ENCODE results near the gene SDCBP2. TPM values are rescaled to one million over a fixed set of nuclear protein-coding genes. Genes with fewer than 3 reads are reported as not detected.

The SDCBP2 gene
- total RNA-seq, 2 experiments from 2014 or later = 1.2 to 1.3 TPM

DNA sequence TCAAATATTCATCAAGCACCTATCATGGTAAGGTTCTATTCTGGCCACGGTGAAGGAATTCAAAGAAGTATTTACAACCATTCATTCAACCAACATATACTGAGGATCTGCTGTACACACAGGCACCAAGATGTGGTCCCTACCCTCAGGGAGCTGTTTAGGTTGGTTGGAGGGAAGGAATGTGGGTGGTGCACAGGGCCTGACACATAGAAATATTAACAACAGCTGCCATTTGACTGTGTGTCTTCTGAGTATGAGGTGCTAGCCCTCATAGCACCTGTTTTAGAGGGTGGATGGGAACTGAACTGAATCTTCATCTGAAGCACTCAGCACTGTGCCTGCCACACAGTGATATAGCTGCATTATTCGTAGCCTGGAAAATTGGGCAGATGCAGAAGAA is 55.6 kb downstream of the SDCBP2 start:
- POLR2A ChIA-PET = no interaction called here
- no peaks in the 10 kb centered on the region for H3K27me3 Mint-ChIP-seq
- peaks cover 13% of the 10 kb centered on the region for H3K36me3 Mint-ChIP-seq (ENCODE audit: low read depth)
- no peak overlapping the region for H3K4me3 ChIP-seq (ENCODE audit: low read length)
- H3K9me3 Mint-ChIP-seq = no peaks in the 10 kb centered on the region
- ATAC-seq (ENCODE audit: poor library complexity) = no peak
- H3K4me1 ChIP-seq (ENCODE audit: insufficient read depth, low read length) = peaks cover 14% of the 10 kb centered on the region
- no peak overlapping the region for H3K27ac ChIP-seq (ENCODE audit: low read depth in 1 of 2, low read length in 2 of 2)
- H3K4me3 Mint-ChIP-seq = no peak overlapping the region
- peaks cover 2% of the 10 kb centered on the region for H3K36me3 ChIP-seq (ENCODE audit: insufficient read depth, low read length)
- TF ChIP-seq, protein P1, sequence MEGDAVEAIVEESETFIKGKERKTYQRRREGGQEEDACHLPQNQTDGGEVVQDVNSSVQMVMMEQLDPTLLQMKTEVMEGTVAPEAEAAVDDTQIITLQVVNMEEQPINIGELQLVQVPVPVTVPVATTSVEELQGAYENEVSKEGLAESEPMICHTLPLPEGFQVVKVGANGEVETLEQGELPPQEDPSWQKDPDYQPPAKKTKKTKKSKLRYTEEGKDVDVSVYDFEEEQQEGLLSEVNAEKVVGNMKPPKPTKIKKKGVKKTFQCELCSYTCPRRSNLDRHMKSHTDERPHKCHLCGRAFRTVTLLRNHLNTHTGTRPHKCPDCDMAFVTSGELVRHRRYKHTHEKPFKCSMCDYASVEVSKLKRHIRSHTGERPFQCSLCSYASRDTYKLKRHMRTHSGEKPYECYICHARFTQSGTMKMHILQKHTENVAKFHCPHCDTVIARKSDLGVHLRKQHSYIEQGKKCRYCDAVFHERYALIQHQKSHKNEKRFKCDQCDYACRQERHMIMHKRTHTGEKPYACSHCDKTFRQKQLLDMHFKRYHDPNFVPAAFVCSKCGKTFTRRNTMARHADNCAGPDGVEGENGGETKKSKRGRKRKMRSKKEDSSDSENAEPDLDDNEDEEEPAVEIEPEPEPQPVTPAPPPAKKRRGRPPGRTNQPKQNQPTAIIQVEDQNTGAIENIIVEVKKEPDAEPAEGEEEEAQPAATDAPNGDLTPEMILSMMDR (IDR thresholded peaks at IDR 0.05) = no peak
- H3K9me3 ChIP-seq (ENCODE audit: control insufficient read depth in 1 of 2, insufficient read depth in 1 of 2, low read length in 2 of 2) = no peaks in the 10 kb centered on the region
- H3K27ac Mint-ChIP-seq = no peak overlapping the region
- no peaks in the 10 kb centered on the region for H3K27me3 ChIP-seq (ENCODE audit: control insufficient read depth in 1 of 2, insufficient read depth in 2 of 2, low read length in 2 of 2)
- intact Hi-C loops (cut with DNase I, micrococcal nuclease) = no loop called here
- CTCF ChIA-PET = no interaction called here
- H3K4me1 Mint-ChIP-seq (ENCODE audit: low read depth) = peaks cover 56% of the 10 kb centered on the region
- no peak for DNase-seq

DNA sequence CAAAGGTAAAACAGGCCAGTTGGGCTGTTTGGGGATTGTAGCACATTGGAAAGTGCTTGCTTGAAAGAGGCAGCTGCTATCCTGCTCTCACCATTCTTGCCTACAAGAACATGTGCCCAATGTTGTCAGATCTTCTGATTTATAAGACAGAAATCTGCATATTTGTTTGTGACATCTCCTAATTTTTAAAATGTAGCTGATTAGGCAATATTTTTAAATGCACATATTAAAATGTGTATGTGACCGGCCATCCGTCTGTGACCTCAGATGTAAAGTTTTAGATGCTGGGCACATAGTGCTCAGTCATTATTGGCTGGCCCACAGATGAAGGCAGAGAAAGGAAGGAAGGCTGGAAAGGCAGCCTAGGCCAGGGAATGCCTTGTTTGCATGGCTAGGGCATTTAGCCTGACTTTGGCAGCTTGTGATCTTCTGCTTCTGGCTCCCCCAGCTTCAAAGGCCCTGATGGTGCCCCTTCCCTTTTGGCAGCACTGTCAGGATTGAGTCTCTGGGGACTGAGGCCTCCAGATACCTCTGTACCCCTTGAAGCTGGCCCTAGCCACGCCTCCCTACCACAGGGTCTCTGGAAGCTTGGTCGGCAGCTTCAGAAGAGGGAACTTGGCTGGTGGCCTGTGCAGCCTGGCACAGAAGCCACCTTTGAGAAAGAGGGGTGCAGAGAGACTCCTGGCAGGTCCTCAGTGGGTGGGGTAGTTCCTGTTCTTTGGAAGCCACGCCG is 56.4 kb downstream of the SDCBP2 start:
- Histone ChIP-seq H3K4me1 (ENCODE audit: insufficient read depth, low read length) (peaks cover 19% of the 10 kb centered on the region), H3K4me3 (ENCODE audit: low read length) (no peak overlapping the region), H3K27ac (ENCODE audit: low read depth in 1 of 2, low read length in 2 of 2) (no peak overlapping the region), H3K9me3 (ENCODE audit: control insufficient read depth in 1 of 2, insufficient read depth in 1 of 2, low read length in 2 of 2) (no peaks in the 10 kb centered on the region), H3K36me3 (ENCODE audit: insufficient read depth, low read length) (peaks cover 2% of the 10 kb centered on the region), H3K27me3 (ENCODE audit: control insufficient read depth in 1 of 2, insufficient read depth in 2 of 2, low read length in 2 of 2) (no peaks in the 10 kb centered on the region)
- Mint-ChIP-seq H3K4me1 (ENCODE audit: low read depth) (peaks cover 65% of the 10 kb centered on the region), H3K9me3 (no peaks in the 10 kb centered on the region), H3K27ac (no peak overlapping the region), H3K36me3 (ENCODE audit: low read depth) (peaks cover 16% of the 10 kb centered on the region), H3K4me3 (no peak overlapping the region), H3K27me3 (no peaks in the 10 kb centered on the region)
- intact Hi-C loops (cut with DNase I, micrococcal nuclease) = no loop called here
- TF ChIP-seq, protein P1 (IDR thresholded peaks at IDR 0.05) = no peak
- ChIA-PET POLR2A (interaction anchor here (1.0 to 1.6 kb wide), 2 partner anchors 9 to 10 kb away, joined by 3 to 4 read pairs; no protein-coding TSS in a partner anchor), CTCF (interaction anchor here (1.3 kb wide), 1 partner anchor 10 kb away, joined by 3 read pairs; no protein-coding TSS in a partner anchor)
- ATAC-seq (ENCODE audit: poor library complexity) (no peak), DNase-seq (no peak)

DNA sequence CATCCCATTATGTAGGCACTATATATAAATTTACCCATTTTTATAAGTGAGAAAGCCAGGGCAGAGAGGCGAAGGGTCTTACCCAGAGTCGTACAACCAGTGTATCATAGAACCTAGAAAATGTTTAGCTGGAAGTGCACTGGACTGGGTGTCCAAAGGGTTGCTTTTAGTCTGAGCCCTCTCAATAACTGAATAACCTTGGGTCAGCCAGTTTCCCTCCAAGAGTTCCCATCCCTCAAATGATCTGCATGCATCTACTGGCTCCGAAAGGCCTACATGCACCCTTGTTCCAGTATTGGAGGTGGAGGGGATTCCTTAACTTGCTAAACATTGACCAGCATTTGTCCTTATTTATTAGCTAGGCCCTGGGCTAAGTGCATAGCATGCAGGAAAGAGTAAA is 59.1 kb downstream of the SDCBP2 start:
- H3K36me3 Mint-ChIP-seq (ENCODE audit: low read depth) = peaks cover 13% of the 10 kb centered on the region
- Histone ChIP-seq H3K36me3 (ENCODE audit: insufficient read depth, low read length) (peaks cover 2% of the 10 kb centered on the region), H3K4me1 (ENCODE audit: insufficient read depth, low read length) (peaks cover 34% of the 10 kb centered on the region), H3K27me3 (ENCODE audit: control insufficient read depth in 1 of 2, insufficient read depth in 2 of 2, low read length in 2 of 2) (no peaks in the 10 kb centered on the region), H3K4me3 (ENCODE audit: low read length) (no peak overlapping the region), H3K27ac (ENCODE audit: low read depth in 1 of 2, low read length in 2 of 2) (no peak overlapping the region), H3K9me3 (ENCODE audit: control insufficient read depth in 1 of 2, insufficient read depth in 1 of 2, low read length in 2 of 2) (no peaks in the 10 kb centered on the region)
- ATAC-seq (ENCODE audit: poor library complexity) (no peak), DNase-seq (no peak)
- TF ChIP-seq, protein P1 (IDR thresholded peaks at IDR 0.05) = no peak
- CTCF ChIA-PET = interaction anchor here (1.2 to 1.6 kb wide), 2 partner anchors 12 to 21 kb away, joined by 3 to 4 read pairs; no protein-coding TSS in a partner anchor
- no peak overlapping the region for H3K4me3 Mint-ChIP-seq
- peaks cover 88% of the 10 kb centered on the region for H3K4me1 Mint-ChIP-seq (ENCODE audit: low read depth)
- H3K9me3 Mint-ChIP-seq = no peaks in the 10 kb centered on the region
- H3K27me3 Mint-ChIP-seq = no peaks in the 10 kb centered on the region
- intact Hi-C loops (cut with DNase I, micrococcal nuclease) = loop anchor here (5.0 to 10.0 kb wide), 3 partner anchors 43 to 148 kb away; partner anchors contain the start of genes RAD21L1 (in 1 of the 2) and SDCBP2 (in 1 of the 2)
- no peak overlapping the region for H3K27ac Mint-ChIP-seq
- POLR2A ChIA-PET = interaction anchor here (1.1 kb wide), 1 partner anchor 10 kb away, joined by 3 read pairs; no protein-coding TSS in a partner anchor
